ENCODE measurements around the gene DYNC1H1. TPM values are rescaled to one million over a fixed set of nuclear protein-coding genes. Genes with fewer than 3 reads are reported as not detected.

Gene DYNC1H1
- total RNA-seq, 1 donor from 2014 or later = 413 TPM

GRCh38 chr14:102047808-102048540 lies 83.6 kb downstream of the DYNC1H1 start:
- H3K4me1 Mint-ChIP-seq (ENCODE audit: unreplicated experiment) = no peaks in the 10 kb centered on the region
- no peak for DNase-seq (ENCODE audit: extremely low spot score, unreplicated experiment)
- no peaks in the 10 kb centered on the region for H3K9me3 Mint-ChIP-seq
- H3K36me3 Mint-ChIP-seq = peaks cover 10% of the 10 kb centered on the region
- no peak for TF ChIP-seq CTCF (conservative IDR thresholded peaks at IDR 0.05)
- no peaks in the 10 kb centered on the region for H3K27me3 Mint-ChIP-seq
- no peak overlapping the region for H3K27ac Mint-ChIP-seq
- H3K4me3 Mint-ChIP-seq = no peak overlapping the region

DNA sequence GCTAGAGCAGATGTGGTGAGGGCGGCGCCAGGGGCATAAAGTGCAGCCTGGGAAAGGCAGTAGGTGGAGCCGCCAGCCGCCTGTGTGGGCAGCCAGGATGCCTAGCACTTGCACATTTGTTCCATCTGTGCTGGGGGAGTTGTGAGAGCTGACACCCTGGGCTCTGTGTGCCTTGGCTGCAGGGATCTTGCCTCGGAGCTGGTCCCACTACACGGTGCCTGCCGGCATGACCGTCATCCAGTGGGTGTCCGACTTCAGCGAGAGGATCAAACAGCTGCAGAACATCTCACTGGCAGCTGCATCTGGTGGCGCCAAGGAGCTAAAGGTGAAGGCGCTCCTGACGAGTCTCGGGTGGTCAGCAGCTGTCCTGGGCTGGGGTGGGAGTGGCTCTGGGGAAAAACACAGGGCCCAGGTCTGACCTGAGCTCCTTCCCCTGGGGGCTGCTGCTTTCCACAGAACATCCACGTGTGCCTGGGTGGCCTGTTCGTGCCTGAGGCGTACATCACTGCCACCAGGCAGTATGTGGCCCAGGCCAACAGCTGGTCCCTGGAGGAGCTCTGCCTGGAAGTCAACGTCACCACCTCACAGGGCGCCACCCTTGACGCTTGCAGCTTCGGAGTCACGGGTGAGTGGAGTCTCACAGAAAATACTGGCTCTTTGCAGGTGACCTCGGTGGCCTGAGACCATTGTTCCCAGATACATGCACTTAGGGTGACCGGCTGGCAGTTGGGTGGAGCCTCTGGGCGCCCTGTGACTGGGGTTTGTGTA lies 85.1 kb downstream of the DYNC1H1 start:
- Mint-ChIP-seq H3K27ac (no peak overlapping the region), H3K27me3 (no peaks in the 10 kb centered on the region), H3K9me3 (no peaks in the 10 kb centered on the region), H3K36me3 (peaks cover 10% of the 10 kb centered on the region), H3K4me1 (ENCODE audit: unreplicated experiment) (no peaks in the 10 kb centered on the region), H3K4me3 (no peak overlapping the region)
- no peak for DNase-seq (ENCODE audit: extremely low spot score, unreplicated experiment)
- TF ChIP-seq CTCF (conservative IDR thresholded peaks at IDR 0.05) = no peak

- H3K36me3 Mint-ChIP-seq = peaks cover 12% of the 10 kb centered on the region
- H3K27me3 Mint-ChIP-seq = no peaks in the 10 kb centered on the region
- no peak overlapping the region for H3K27ac Mint-ChIP-seq
- H3K4me3 Mint-ChIP-seq = no peak overlapping the region
- TF ChIP-seq CTCF (conservative IDR thresholded peaks at IDR 0.05) = no peak
- DNase-seq (ENCODE audit: extremely low spot score, unreplicated experiment) = no peak
- H3K4me1 Mint-ChIP-seq (ENCODE audit: unreplicated experiment) = no peaks in the 10 kb centered on the region
- H3K9me3 Mint-ChIP-seq = no peaks in the 10 kb centered on the region
These were observed 85.6 kb downstream of the DYNC1H1 start for GRCh38 chr14:102050026-102050405.

DNA sequence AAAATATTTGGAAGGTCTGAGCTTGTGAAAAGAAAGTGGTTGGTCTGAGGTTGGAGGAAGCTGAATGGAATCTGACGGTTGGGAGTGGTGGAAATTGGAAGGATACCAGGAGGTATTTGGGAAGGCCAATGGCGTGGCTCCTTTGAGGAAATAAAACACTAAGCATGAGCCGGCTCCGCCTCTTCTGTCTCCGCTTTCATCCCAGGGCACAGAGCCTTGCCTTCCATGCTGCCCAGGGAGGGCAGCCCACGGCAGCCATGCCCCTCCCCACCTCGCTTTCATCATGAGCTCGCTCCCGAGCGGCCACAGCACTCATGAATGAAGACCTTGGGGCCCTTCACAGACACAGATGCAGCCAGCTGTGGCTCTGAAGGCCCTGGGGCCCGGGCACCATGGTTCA lies 86.3 kb downstream of the DYNC1H1 start:
- H3K36me3 Mint-ChIP-seq = peaks cover 14% of the 10 kb centered on the region
- H3K27me3 Mint-ChIP-seq = no peaks in the 10 kb centered on the region
- no peak for DNase-seq (ENCODE audit: extremely low spot score, unreplicated experiment)
- no peaks in the 10 kb centered on the region for H3K9me3 Mint-ChIP-seq
- H3K4me3 Mint-ChIP-seq = no peak overlapping the region
- H3K4me1 Mint-ChIP-seq (ENCODE audit: unreplicated experiment) = peaks cover 2% of the 10 kb centered on the region
- no peak overlapping the region for H3K27ac Mint-ChIP-seq
- TF ChIP-seq CTCF (conservative IDR thresholded peaks at IDR 0.05) = no peak

DNA sequence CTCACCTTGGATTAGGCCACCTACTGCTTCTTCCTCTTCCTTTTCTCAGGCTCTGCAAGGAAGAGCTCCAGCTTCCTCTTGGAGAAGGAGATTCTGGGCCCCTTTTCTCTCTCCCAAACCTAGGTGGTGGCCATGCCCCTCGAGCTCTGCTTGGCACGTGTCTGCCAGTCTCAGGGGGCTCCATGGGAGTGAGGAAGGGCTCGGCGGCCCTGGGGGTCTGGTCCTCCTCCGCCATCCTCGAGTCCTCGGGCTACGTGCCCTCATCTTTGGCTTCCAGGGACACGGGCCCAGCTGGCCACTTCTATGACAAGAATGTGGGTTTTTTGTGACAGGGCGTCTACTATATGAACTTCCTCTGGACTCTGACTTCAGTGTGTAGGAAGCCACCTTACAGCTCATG lies 88.1 kb downstream of the DYNC1H1 start:
- no peaks in the 10 kb centered on the region for H3K27me3 Mint-ChIP-seq
- peaks cover 14% of the 10 kb centered on the region for H3K36me3 Mint-ChIP-seq
- no peaks in the 10 kb centered on the region for H3K9me3 Mint-ChIP-seq
- no peak overlapping the region for H3K4me3 Mint-ChIP-seq
- no peak overlapping the region for H3K27ac Mint-ChIP-seq
- DNase-seq (ENCODE audit: extremely low spot score, unreplicated experiment) = no peak
- no peak for TF ChIP-seq CTCF (conservative IDR thresholded peaks at IDR 0.05)
- H3K4me1 Mint-ChIP-seq (ENCODE audit: unreplicated experiment) = peaks cover 11% of the 10 kb centered on the region

All from type B pancreatic cell (in vitro differentiated cells).